SK-N-SH (cell line): ENCODE measurements around the gene MEFV. TPM values are rescaled to one million over a fixed set of nuclear protein-coding genes. Genes with fewer than 3 reads are reported as not detected.

Experiments
- CTCF ChIA-PET: fragments of 300-600, 350-600 bp; formaldehyde crosslinking; extraction: SDS; loops from one replicate; lab custom pipeline; 2021; lab: Yijun Ruan, JAX
- POLR2A ChIA-PET: fragments of 350-600 bp; sonication (Branson Sonifier 250); formaldehyde crosslinking; extraction: SDS; loops from one replicate; lab custom pipeline; 2020; ENCODE audit warnings: antibody characterized with exemption, inconsistent platforms; lab: Yijun Ruan, JAX
- DNase-seq: peaks from one replicate; pipeline ENCODE4 v3.0.0; 2012
- H2AFZ ChIP-seq: fragments of 200-600 bp; sonication (generic); 2 replicates; pipeline ENCODE4 v1.8.1; 2016; ENCODE audit warnings: antibody characterized with exemption, mild to moderate bottlenecking, low read depth
- H3F3A ChIP-seq: fragments of 200-600 bp; sonication (generic); replicated peaks from 2 replicates; pipeline ENCODE3; 2016; ENCODE audit warnings: antibody characterized with exemption, mild to moderate bottlenecking; ENCODE audit not compliant: insufficient read depth
- H3K27ac ChIP-seq, 2 experiments: fragments of 200-500 bp in 1 of 2; fragments of 200-600 bp in 1 of 2; sonication (Bioruptor generic) in 1 of 2; sonication (generic), shearing (Covaris generic) in 1 of 2; 2 replicates each; pipeline versions ENCODE4 v1.5.1 to v1.6.1; 2014 to 2016; ENCODE audit warnings: low read depth in 2 of 2, inconsistent platforms in 1 of 2, low read length in 1 of 2, mild to moderate bottlenecking in 1 of 2, mixed read lengths in 1 of 2
- H3K27me3 ChIP-seq: fragments of 200-600 bp; sonication (generic), shearing (Covaris generic); 2 replicates; pipeline ENCODE4 v1.6.1; 2016; ENCODE audit warnings: mixed run types; ENCODE audit not compliant: insufficient read depth
- H3K36me3 ChIP-seq, 2 experiments: fragments of 200-500 bp in 1 of 2; fragments of 200-600 bp in 1 of 2; sonication (Bioruptor generic) in 1 of 2; sonication (generic) in 1 of 2; replicated peaks in 1 of 2; 2 replicates each; pipeline versions ENCODE3 to v1.5.1; 2014 to 2016; ENCODE audit warnings: low read length in 1 of 2, mild to moderate bottlenecking in 1 of 2; ENCODE audit not compliant: insufficient read depth in 2 of 2, control insufficient read depth in 1 of 2
- H3K4me1 ChIP-seq, 2 experiments: fragments of 200-500 bp in 1 of 2; fragments of 200-600 bp in 1 of 2; sonication (Bioruptor generic) in 1 of 2; sonication (generic), shearing (Covaris generic) in 1 of 2; 2 replicates each; pipeline versions ENCODE4 v1.5.1 to v1.6.1; 2014 to 2016; ENCODE audit warnings: low read depth in 1 of 2, low read length in 1 of 2, mixed run types in 1 of 2; ENCODE audit not compliant: insufficient read depth in 2 of 2, control insufficient read depth in 1 of 2
- H3K4me2 ChIP-seq: fragments of 200-600 bp; sonication (generic), shearing (Covaris generic); 2 replicates; pipeline ENCODE4 v1.6.1; 2017; ENCODE audit warnings: mixed run types
- H3K4me3 ChIP-seq, 2 experiments: fragments of 200-500 bp in 1 of 2; fragments of 200-600 bp in 1 of 2; sonication (Bioruptor generic) in 1 of 2; sonication (generic), shearing (Covaris generic) in 1 of 2; 2 replicates each; pipeline versions ENCODE4 v1.5.1 to v1.8.1; 2014 to 2016; ENCODE audit warnings: low read depth in 2 of 2, inconsistent platforms in 1 of 2, low read length in 1 of 2, mild to moderate bottlenecking in 1 of 2, mixed read lengths in 1 of 2, moderate library complexity in 1 of 2
- H3K79me2 ChIP-seq: fragments of 200-600 bp; sonication (generic); 2 replicates; pipeline ENCODE4 v1.8.1; 2017; ENCODE audit warnings: mild to moderate bottlenecking; ENCODE audit not compliant: insufficient read depth
- H3K9ac ChIP-seq: fragments of 200-600 bp; sonication (generic); 2 replicates; pipeline ENCODE4 v1.6.1; 2017; ENCODE audit warnings: mixed run types
- H3K9me2 ChIP-seq: fragments of 200-600 bp; sonication (generic); 2 replicates; pipeline ENCODE4 v1.6.1; 2017; ENCODE audit warnings: mixed run types
- H3K9me3 ChIP-seq: fragments of 200-600 bp; sonication (generic); 2 replicates; pipeline ENCODE4 v1.6.1; 2017; ENCODE audit warnings: mixed run types, mild to moderate bottlenecking, moderate library complexity
- H4K20me1 ChIP-seq: fragments of 200-600 bp; sonication (generic); 2 replicates; pipeline ENCODE4 v1.6.1; 2017; ENCODE audit warnings: mild to moderate bottlenecking, mixed run types; ENCODE audit not compliant: insufficient read depth
- CHD2 ChIP-seq: fragments of 150-350 bp; IDR thresholded peaks from 2 replicates; pipeline ENCODE4 v1.6.1; 2018; ENCODE audit warnings: low read length; ENCODE audit not compliant: partially characterized antibody
- EZH2phosphoT487 ChIP-seq: fragments of 200-600 bp; sonication (generic); IDR thresholded peaks from 2 replicates; pipeline ENCODE4 v1.6.1; 2017; ENCODE audit warnings: low read depth, mixed run types, mild to moderate bottlenecking, antibody characterized with exemption, moderate library complexity, borderline replicate concordance
- FOXJ3 ChIP-seq: sonication (generic); formaldehyde crosslinking; IDR thresholded peaks from 2 replicates; pipeline ENCODE4 v1.5.1; 2020; ENCODE audit warnings: mild to moderate bottlenecking, missing genetic modification reagents
- GABPA ChIP-seq: IDR thresholded peaks from 2 replicates; pipeline ENCODE4 v1.4.0; 2012; ENCODE audit warnings: low read depth, mild to moderate bottlenecking
- GATA2 ChIP-seq: sonication (generic); formaldehyde crosslinking; IDR thresholded peaks from 2 replicates; pipeline ENCODE4 v1.5.0; 2020; ENCODE audit warnings: mild to moderate bottlenecking, missing genetic modification reagents
- NFIC ChIP-seq: IDR thresholded peaks from 2 replicates; pipeline ENCODE4 v1.4.0; 2012; ENCODE audit warnings: borderline replicate concordance
- NRF1 ChIP-seq: IDR thresholded peaks from 2 replicates; pipeline ENCODE4 v1.6.1; 2012; ENCODE audit warnings: low read depth, mild to moderate bottlenecking, low read length
- POLR2AphosphoS5 ChIP-seq: IDR thresholded peaks from 2 replicates; pipeline ENCODE4 v1.6.1; 2012; ENCODE audit warnings: low read depth, low read length
- RAD21 ChIP-seq: IDR thresholded peaks from 2 replicates; pipeline ENCODE4 v1.6.1; 2012; ENCODE audit warnings: mild to moderate bottlenecking, low read length
- RCOR1 ChIP-seq: fragments of 150-350 bp; IDR thresholded peaks from 2 replicates; pipeline ENCODE4 v1.6.1; 2017; ENCODE audit warnings: antibody characterized with exemption, low read length
- RXRA ChIP-seq: IDR thresholded peaks from 2 replicates; pipeline ENCODE4 v1.4.0; 2012; ENCODE audit warnings: low read depth, mild to moderate bottlenecking, borderline replicate concordance
- TAF1 ChIP-seq: IDR thresholded peaks from 2 replicates; pipeline ENCODE4 v1.6.1; 2012; ENCODE audit warnings: low read depth, mild to moderate bottlenecking, low read length, moderate library complexity, borderline replicate concordance
- YY1 ChIP-seq: IDR thresholded peaks from 2 replicates; pipeline ENCODE4 v1.4.0; 2012; ENCODE audit warnings: low read depth, mild to moderate bottlenecking
- whole genome bisulfite sequencing: methylation state at CpG from one replicate; pipeline ENCODE4 v1.1.6; 2017; ENCODE audit warnings: low lambda C conversion rate; 5-methylcytosine and 5-hydroxymethylcytosine counted together
- polyA plus RNA-seq, 3 experiments: library from polyadenylated mRNA; depleted of rRNA; stranded (reverse); fragments of >200 nt; gene quantifications; 2 replicates each; pipeline ENCODE4 v1.2.3, GENCODE V29; 2012
- TF ChIP-seq, protein P1 (sequence below): IDR thresholded peaks from 2 replicates; pipeline ENCODE4 v1.4.0; 2012; ENCODE audit warnings: low read depth, borderline replicate concordance
- TF ChIP-seq, protein P2 (sequence below): fragments of 150-350 bp; IDR thresholded peaks from 2 replicates; pipeline ENCODE4 v1.6.1; 2016; ENCODE audit warnings: mild to moderate bottlenecking, low read depth, low read length
- TF ChIP-seq, protein P3 (sequence below): IDR thresholded peaks from 2 replicates; pipeline ENCODE4 v1.6.1; 2012; ENCODE audit warnings: mild to moderate bottlenecking, low read depth, low read length, moderate library complexity
- TF ChIP-seq, protein P4 (sequence below): IDR thresholded peaks from 2 replicates; pipeline ENCODE4; 2012
- TF ChIP-seq, protein P5 (sequence below): IDR thresholded peaks from 2 replicates; pipeline ENCODE4 v1.4.0; 2012; ENCODE audit warnings: low read depth
- TF ChIP-seq, protein P6 (sequence below): fragments of 200-600 bp; sonication (generic); IDR thresholded peaks from 2 replicates; pipeline ENCODE4 v1.6.1; 2017; ENCODE audit warnings: antibody characterized with exemption, mild to moderate bottlenecking, moderate library complexity
- TF ChIP-seq, protein P7 (sequence below): fragments of 150-350 bp; IDR thresholded peaks from 2 replicates; pipeline ENCODE4 v1.6.1; 2017; ENCODE audit warnings: antibody characterized with exemption, low read length, low read depth, borderline replicate concordance

Gene MEFV
- polyA plus RNA-seq, 1 of the 3 experiments (the other 2 are of a cell fraction), result not detected

DNA sequence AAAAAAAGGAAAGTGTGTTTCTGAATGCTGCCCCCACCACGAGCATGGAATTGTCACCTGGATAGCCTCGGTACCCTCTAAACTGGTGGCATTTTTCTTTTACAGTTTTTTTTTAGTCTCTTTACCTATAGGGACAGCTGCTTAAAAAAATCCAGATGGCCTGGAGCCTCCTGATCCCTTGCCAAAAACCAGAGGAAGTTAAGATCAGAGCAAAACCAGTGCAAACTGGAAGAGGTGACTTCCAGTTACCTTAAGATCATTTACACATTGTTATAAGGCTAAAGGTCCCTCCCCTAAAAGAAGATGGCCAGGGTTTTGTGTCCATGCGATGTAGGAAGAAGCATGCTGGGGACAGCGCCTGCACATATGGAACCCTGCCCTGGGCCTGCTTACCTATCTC, 3.5 kb downstream of the MEFV start:
- no peaks in the 10 kb centered on the region for H4K20me1 ChIP-seq
- H3K9me2 ChIP-seq, result no peaks in the 10 kb centered on the region
- H3K27ac ChIP-seq, result no peak overlapping the region
- no peak overlapping the region for H3K4me2 ChIP-seq
- ChIA-PET CTCF (no interaction called here), POLR2A (no interaction called here)
- no peaks in the 10 kb centered on the region for H3K4me1 ChIP-seq
- H3K79me2 ChIP-seq, result no peaks in the 10 kb centered on the region
- no peak overlapping the region for H3K9ac ChIP-seq
- no peaks in the 10 kb centered on the region for H3K9me3 ChIP-seq
- no peaks in the 10 kb centered on the region for H3K36me3 ChIP-seq
- no peak overlapping the region for H2AFZ ChIP-seq
- H3K27me3 ChIP-seq, result peaks cover 68% of the 10 kb centered on the region
- no peak for DNase-seq
- H3K4me3 ChIP-seq, result no peak overlapping the region
- WGBS, result 61% methylated on average over 4 of the region's 4 CpGs
- no peaks in the 10 kb centered on the region for H3F3A ChIP-seq
- TF ChIP-seq RAD21 (no peak), POLR2AphosphoS5 (no peak), NRF1 (no peak), YY1 (no peak), GATA2 (CRISPR knock-in tag) (no peak), CHD2 (no peak), RXRA (no peak), EZH2phosphoT487 (no peak), GABPA (no peak), RCOR1 (no peak), TAF1 (no peak), FOXJ3 (CRISPR knock-in tag) (no peak), NFIC (no peak)
- TF ChIP-seq, protein P1, sequence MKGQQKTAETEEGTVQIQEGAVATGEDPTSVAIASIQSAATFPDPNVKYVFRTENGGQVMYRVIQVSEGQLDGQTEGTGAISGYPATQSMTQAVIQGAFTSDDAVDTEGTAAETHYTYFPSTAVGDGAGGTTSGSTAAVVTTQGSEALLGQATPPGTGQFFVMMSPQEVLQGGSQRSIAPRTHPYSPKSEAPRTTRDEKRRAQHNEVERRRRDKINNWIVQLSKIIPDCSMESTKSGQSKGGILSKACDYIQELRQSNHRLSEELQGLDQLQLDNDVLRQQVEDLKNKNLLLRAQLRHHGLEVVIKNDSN, result no peak
- TF ChIP-seq, protein P2, sequence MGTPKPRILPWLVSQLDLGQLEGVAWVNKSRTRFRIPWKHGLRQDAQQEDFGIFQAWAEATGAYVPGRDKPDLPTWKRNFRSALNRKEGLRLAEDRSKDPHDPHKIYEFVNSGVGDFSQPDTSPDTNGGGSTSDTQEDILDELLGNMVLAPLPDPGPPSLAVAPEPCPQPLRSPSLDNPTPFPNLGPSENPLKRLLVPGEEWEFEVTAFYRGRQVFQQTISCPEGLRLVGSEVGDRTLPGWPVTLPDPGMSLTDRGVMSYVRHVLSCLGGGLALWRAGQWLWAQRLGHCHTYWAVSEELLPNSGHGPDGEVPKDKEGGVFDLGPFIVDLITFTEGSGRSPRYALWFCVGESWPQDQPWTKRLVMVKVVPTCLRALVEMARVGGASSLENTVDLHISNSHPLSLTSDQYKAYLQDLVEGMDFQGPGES, result no peak
- TF ChIP-seq, protein P3, sequence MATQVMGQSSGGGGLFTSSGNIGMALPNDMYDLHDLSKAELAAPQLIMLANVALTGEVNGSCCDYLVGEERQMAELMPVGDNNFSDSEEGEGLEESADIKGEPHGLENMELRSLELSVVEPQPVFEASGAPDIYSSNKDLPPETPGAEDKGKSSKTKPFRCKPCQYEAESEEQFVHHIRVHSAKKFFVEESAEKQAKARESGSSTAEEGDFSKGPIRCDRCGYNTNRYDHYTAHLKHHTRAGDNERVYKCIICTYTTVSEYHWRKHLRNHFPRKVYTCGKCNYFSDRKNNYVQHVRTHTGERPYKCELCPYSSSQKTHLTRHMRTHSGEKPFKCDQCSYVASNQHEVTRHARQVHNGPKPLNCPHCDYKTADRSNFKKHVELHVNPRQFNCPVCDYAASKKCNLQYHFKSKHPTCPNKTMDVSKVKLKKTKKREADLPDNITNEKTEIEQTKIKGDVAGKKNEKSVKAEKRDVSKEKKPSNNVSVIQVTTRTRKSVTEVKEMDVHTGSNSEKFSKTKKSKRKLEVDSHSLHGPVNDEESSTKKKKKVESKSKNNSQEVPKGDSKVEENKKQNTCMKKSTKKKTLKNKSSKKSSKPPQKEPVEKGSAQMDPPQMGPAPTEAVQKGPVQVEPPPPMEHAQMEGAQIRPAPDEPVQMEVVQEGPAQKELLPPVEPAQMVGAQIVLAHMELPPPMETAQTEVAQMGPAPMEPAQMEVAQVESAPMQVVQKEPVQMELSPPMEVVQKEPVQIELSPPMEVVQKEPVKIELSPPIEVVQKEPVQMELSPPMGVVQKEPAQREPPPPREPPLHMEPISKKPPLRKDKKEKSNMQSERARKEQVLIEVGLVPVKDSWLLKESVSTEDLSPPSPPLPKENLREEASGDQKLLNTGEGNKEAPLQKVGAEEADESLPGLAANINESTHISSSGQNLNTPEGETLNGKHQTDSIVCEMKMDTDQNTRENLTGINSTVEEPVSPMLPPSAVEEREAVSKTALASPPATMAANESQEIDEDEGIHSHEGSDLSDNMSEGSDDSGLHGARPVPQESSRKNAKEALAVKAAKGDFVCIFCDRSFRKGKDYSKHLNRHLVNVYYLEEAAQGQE, result no peak
- TF ChIP-seq, protein P4, sequence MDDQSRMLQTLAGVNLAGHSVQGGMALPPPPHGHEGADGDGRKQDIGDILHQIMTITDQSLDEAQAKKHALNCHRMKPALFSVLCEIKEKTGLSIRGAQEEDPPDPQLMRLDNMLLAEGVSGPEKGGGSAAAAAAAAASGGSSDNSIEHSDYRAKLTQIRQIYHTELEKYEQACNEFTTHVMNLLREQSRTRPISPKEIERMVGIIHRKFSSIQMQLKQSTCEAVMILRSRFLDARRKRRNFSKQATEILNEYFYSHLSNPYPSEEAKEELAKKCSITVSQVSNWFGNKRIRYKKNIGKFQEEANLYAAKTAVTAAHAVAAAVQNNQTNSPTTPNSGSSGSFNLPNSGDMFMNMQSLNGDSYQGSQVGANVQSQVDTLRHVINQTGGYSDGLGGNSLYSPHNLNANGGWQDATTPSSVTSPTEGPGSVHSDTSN, result no peak
- TF ChIP-seq, protein P5, sequence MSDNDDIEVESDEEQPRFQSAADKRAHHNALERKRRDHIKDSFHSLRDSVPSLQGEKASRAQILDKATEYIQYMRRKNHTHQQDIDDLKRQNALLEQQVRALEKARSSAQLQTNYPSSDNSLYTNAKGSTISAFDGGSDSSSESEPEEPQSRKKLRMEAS, result no peak
- TF ChIP-seq, protein P6, sequence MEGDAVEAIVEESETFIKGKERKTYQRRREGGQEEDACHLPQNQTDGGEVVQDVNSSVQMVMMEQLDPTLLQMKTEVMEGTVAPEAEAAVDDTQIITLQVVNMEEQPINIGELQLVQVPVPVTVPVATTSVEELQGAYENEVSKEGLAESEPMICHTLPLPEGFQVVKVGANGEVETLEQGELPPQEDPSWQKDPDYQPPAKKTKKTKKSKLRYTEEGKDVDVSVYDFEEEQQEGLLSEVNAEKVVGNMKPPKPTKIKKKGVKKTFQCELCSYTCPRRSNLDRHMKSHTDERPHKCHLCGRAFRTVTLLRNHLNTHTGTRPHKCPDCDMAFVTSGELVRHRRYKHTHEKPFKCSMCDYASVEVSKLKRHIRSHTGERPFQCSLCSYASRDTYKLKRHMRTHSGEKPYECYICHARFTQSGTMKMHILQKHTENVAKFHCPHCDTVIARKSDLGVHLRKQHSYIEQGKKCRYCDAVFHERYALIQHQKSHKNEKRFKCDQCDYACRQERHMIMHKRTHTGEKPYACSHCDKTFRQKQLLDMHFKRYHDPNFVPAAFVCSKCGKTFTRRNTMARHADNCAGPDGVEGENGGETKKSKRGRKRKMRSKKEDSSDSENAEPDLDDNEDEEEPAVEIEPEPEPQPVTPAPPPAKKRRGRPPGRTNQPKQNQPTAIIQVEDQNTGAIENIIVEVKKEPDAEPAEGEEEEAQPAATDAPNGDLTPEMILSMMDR, result no peak
- TF ChIP-seq, protein P7, sequence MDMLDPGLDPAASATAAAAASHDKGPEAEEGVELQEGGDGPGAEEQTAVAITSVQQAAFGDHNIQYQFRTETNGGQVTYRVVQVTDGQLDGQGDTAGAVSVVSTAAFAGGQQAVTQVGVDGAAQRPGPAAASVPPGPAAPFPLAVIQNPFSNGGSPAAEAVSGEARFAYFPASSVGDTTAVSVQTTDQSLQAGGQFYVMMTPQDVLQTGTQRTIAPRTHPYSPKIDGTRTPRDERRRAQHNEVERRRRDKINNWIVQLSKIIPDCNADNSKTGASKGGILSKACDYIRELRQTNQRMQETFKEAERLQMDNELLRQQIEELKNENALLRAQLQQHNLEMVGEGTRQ, result no peak
